ENCODE results near the gene ARHGAP27.

Gene ARHGAP27

GRCh38 chr17:45430738-45431530 lies 1.7 kb downstream of the ARHGAP27 start:
- peak; percentile 69 for DNase-seq

- DNase-seq: no peak
These were observed 2.5 kb downstream of the ARHGAP27 start for GRCh38 chr17:45430006-45430737.

GRCh38 chr17:45429339-45430005 lies 3.2 kb downstream of the ARHGAP27 start:
- DNase-seq: no peak

- no peak for DNase-seq
These were observed 3.7 kb downstream of the ARHGAP27 start for GRCh38 chr17:45428931-45429338.

GRCh38 chr17:45428050-45428617 lies 4.5 kb downstream of the ARHGAP27 start:
- peak; percentile 97 for DNase-seq

GRCh38 chr17:45427181-45427835 lies 5.4 kb downstream of the ARHGAP27 start:
- DNase-seq: no peak

GRCh38 chr17:45426561-45426960 lies 6.1 kb downstream of the ARHGAP27 start:
- no peak for DNase-seq

- no peak for DNase-seq
These were observed 6.7 kb downstream of the ARHGAP27 start for GRCh38 chr17:45425984-45426413.

- peak; percentile 72 for DNase-seq
These were observed 7.3 kb downstream of the ARHGAP27 start for GRCh38 chr17:45425125-45425983.

- DNase-seq: no peak
These were observed 7.9 kb downstream of the ARHGAP27 start for GRCh38 chr17:45424769-45425124.

GRCh38 chr17:45423975-45424335 lies 8.7 kb downstream of the ARHGAP27 start:
- no peak for DNase-seq

- no peak for DNase-seq
These were observed 9.2 kb downstream of the ARHGAP27 start for GRCh38 chr17:45423304-45423974.

GRCh38 chr17:45414990-45415881 lies 17.4 kb downstream of the ARHGAP27 start:
- DNase-seq: no peak

- DNase-seq: no peak
These were observed 19.2 kb downstream of the ARHGAP27 start for GRCh38 chr17:45413498-45413923.

- no peak for DNase-seq
These were observed 21.1 kb downstream of the ARHGAP27 start for GRCh38 chr17:45411348-45412105.

- DNase-seq: no peak
These were observed 22.3 kb downstream of the ARHGAP27 start for GRCh38 chr17:45410144-45411091.

GRCh38 chr17:45409659-45410076 lies 23.0 kb downstream of the ARHGAP27 start:
- DNase-seq: no peak
